ENCODE data around the gene PRM1. TPM values are rescaled to one million over a fixed set of nuclear protein-coding genes. Genes with fewer than 3 reads are reported as not detected.

The PRM1 gene
- total RNA-seq, 2 donors from 2014 or later = 1.8 to 992 TPM

- Histone ChIP-seq H3K36me3 (no peaks in the 10 kb centered on the region), H3K27ac (no peak overlapping the region), H3K27me3 (replicated peaks; ENCODE audit: insufficient read depth) (no peaks in the 10 kb centered on the region), H3K4me1 (replicated peaks) (no peaks in the 10 kb centered on the region), H3K4me3 (no peak overlapping the region), H3K9me3 (no peaks in the 10 kb centered on the region)
- intact Hi-C loops (cut with DNase I) = no loop called here
- peak; percentile 53 for TF ChIP-seq POLR2AphosphoS5 (IDR thresholded peaks at IDR 0.05)
- TF ChIP-seq, protein P1, sequence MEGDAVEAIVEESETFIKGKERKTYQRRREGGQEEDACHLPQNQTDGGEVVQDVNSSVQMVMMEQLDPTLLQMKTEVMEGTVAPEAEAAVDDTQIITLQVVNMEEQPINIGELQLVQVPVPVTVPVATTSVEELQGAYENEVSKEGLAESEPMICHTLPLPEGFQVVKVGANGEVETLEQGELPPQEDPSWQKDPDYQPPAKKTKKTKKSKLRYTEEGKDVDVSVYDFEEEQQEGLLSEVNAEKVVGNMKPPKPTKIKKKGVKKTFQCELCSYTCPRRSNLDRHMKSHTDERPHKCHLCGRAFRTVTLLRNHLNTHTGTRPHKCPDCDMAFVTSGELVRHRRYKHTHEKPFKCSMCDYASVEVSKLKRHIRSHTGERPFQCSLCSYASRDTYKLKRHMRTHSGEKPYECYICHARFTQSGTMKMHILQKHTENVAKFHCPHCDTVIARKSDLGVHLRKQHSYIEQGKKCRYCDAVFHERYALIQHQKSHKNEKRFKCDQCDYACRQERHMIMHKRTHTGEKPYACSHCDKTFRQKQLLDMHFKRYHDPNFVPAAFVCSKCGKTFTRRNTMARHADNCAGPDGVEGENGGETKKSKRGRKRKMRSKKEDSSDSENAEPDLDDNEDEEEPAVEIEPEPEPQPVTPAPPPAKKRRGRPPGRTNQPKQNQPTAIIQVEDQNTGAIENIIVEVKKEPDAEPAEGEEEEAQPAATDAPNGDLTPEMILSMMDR (IDR thresholded peaks at IDR 0.05) = no peak
- WGBS = 30% methylated on average over 12 of the region's 12 CpGs
- no peak for DNase-seq (ENCODE audit: low spot score)
Measured at GRCh38 chr16:11328172-11329070, 47.3 kb upstream of the PRM1 start.

GRCh38 chr16:11327277-11328171 is 46.4 kb upstream of the PRM1 start:
- Histone ChIP-seq H3K36me3 (no peaks in the 10 kb centered on the region), H3K27ac (no peak overlapping the region)
- intact Hi-C loops (cut with DNase I) = no loop called here

GRCh38 chr16:11326737-11327276 is 45.7 kb upstream of the PRM1 start:
- 90% methylated on average over 9 of the region's 9 CpGs for WGBS
- Histone ChIP-seq H3K4me1 (replicated peaks) (no peaks in the 10 kb centered on the region), H3K27me3 (replicated peaks; ENCODE audit: insufficient read depth) (no peaks in the 10 kb centered on the region), H3K27ac (no peak overlapping the region), H3K36me3 (no peaks in the 10 kb centered on the region), H3K9me3 (no peaks in the 10 kb centered on the region), H3K4me3 (no peak overlapping the region)
- TF ChIP-seq, protein P1 (IDR thresholded peaks at IDR 0.05) = no peak
- TF ChIP-seq POLR2A (IDR thresholded peaks at IDR 0.05) (no peak), POLR2AphosphoS5 (IDR thresholded peaks at IDR 0.05) (no peak)
- no peak for DNase-seq (ENCODE audit: low spot score)
- intact Hi-C loops (cut with DNase I) = no loop called here

More at GRCh38 chr16:11327277-11328171, 46.4 kb upstream of the PRM1 start:
- Histone ChIP-seq H3K4me1 (replicated peaks) (no peaks in the 10 kb centered on the region), H3K4me3 (no peak overlapping the region), H3K9me3 (no peaks in the 10 kb centered on the region), H3K27me3 (replicated peaks; ENCODE audit: insufficient read depth) (no peaks in the 10 kb centered on the region)
- TF ChIP-seq, protein P1 (IDR thresholded peaks at IDR 0.05) = no peak
- TF ChIP-seq POLR2AphosphoS5 (IDR thresholded peaks at IDR 0.05) (no peak), POLR2A (IDR thresholded peaks at IDR 0.05) (no peak)
- DNase-seq (ENCODE audit: low spot score) = no peak
- 86% methylated on average over 23 of the region's 23 CpGs for WGBS

DNA sequence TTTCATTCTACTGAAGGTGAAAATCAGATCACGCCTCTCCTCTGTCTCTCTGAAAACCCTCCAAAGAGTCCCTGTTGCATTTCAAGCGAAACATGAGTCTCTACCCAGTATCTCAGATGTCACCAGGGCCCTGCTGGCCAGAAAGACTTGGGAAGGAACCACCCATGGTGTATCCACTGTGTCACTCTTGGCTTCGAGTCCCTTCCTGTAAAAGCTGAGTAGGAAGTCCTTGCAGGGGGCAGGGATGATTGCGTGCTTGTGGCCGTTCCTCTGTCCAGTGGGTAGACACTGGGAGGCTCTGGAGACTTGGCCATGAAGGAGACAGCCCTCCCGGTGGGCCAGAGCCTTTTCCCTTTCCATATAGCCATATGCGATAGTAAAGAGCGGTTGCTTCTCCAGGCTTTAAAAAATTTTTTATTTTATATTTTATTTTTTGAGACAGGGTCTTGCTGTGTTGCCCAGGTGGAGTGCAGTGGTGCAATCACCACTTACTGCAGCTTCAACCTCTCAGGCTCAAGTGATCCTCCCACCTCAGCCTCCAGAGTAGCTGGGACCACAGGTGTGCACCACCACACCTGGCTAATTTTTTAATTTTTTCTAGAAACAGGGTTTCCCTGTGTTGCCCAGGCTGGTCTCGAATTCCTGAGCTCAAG is 45.1 kb upstream of the PRM1 start:
- 86% methylated on average over 9 of the region's 9 CpGs for WGBS
- Histone ChIP-seq H3K27ac (no peak overlapping the region), H3K36me3 (no peaks in the 10 kb centered on the region), H3K9me3 (no peaks in the 10 kb centered on the region), H3K4me3 (no peak overlapping the region), H3K4me1 (replicated peaks) (no peaks in the 10 kb centered on the region), H3K27me3 (replicated peaks; ENCODE audit: insufficient read depth) (no peaks in the 10 kb centered on the region)
- intact Hi-C loops (cut with DNase I) = no loop called here
- TF ChIP-seq, protein P1 (IDR thresholded peaks at IDR 0.05) = no peak
- TF ChIP-seq POLR2AphosphoS5 (IDR thresholded peaks at IDR 0.05) = no peak
- no peak for TF ChIP-seq POLR2A (IDR thresholded peaks at IDR 0.05)
- no peak for DNase-seq (ENCODE audit: low spot score)

Data from prostate gland (tissue), 2 donors.